Ishikawa (cell line): Measurements from ENCODE around the gene TXNDC5.

Source experiments
- CEBPB ChIP-seq: IDR thresholded peaks from 2 replicates; pipeline ENCODE4 v1.6.1; 2012
- CREB1 ChIP-seq: IDR thresholded peaks from 2 replicates; pipeline ENCODE4 v1.6.1; 2012; ENCODE audit warnings: low read depth
- EGR1 ChIP-seq: IDR thresholded peaks from 2 replicates; pipeline ENCODE4 v1.6.1; 2012
- EP300 ChIP-seq: IDR thresholded peaks from 2 replicates; pipeline ENCODE4 v1.6.1; 2012; ENCODE audit warnings: borderline replicate concordance
- FOXM1 ChIP-seq: IDR thresholded peaks from 2 replicates; pipeline ENCODE4 v1.6.1; 2012; ENCODE audit warnings: low read depth, borderline replicate concordance
- MAX ChIP-seq: IDR thresholded peaks from 2 replicates; pipeline ENCODE4 v1.6.1; 2012
- NFIC ChIP-seq: IDR thresholded peaks from 2 replicates; pipeline ENCODE4 v1.6.1; 2012
- RAD21 ChIP-seq: IDR thresholded peaks from 2 replicates; pipeline ENCODE4 v1.6.1; 2012; ENCODE audit warnings: low read depth
- REST ChIP-seq: IDR thresholded peaks from 2 replicates; pipeline ENCODE4 v1.6.1; 2012; ENCODE audit warnings: low read depth, mild to moderate bottlenecking
- TAF1 ChIP-seq: IDR thresholded peaks from 2 replicates; pipeline ENCODE4 v1.6.1; 2012; ENCODE audit warnings: low read depth, mild to moderate bottlenecking
- TCF12 ChIP-seq: IDR thresholded peaks from 2 replicates; pipeline ENCODE4 v1.6.1; 2012; ENCODE audit warnings: low read depth
- TEAD4 ChIP-seq: IDR thresholded peaks from 2 replicates; pipeline ENCODE4 v1.6.1; 2012
- YY1 ChIP-seq: IDR thresholded peaks from 2 replicates; pipeline ENCODE4 v1.6.1; 2012; ENCODE audit warnings: low read depth
- ZBTB7A ChIP-seq: IDR thresholded peaks from 2 replicates; pipeline ENCODE4 v1.6.1; 2012; ENCODE audit warnings: low read depth

Gene TXNDC5

GRCh38 chr6:7859591-7859990 is 51.0 kb downstream of the TXNDC5 start:
- TF ChIP-seq CEBPB (no peak), YY1 (no peak), ZBTB7A (no peak), EGR1 (no peak), TCF12 (no peak), EP300 (no peak), REST (no peak), FOXM1 (no peak), NFIC (no peak)

GRCh38 chr6:7851780-7852179 is 58.8 kb downstream of the TXNDC5 start:
- no peak for TF ChIP-seq MAX
- TF ChIP-seq TEAD4 = no peak
- no peak for TF ChIP-seq EGR1
- no peak for TF ChIP-seq RAD21
- no peak for TF ChIP-seq REST
- TF ChIP-seq TAF1 = no peak
- no peak for TF ChIP-seq TCF12
- TF ChIP-seq CEBPB = no peak
- TF ChIP-seq ZBTB7A = no peak
- no peak for TF ChIP-seq YY1
- no peak for TF ChIP-seq CREB1
- no peak for TF ChIP-seq NFIC
- TF ChIP-seq EP300 = no peak

- TF ChIP-seq CEBPB (no peak), EP300 (no peak), MAX (no peak), TEAD4 (no peak), TAF1 (no peak), RAD21 (no peak), FOXM1 (no peak)
Measured at GRCh38 chr6:7848229-7848628, 62.4 kb downstream of the TXNDC5 start.

GRCh38 chr6:7846966-7847818 is 63.4 kb downstream of the TXNDC5 start:
- TF ChIP-seq NFIC (no peak), EGR1 (no peak), TAF1 (no peak)

DNA sequence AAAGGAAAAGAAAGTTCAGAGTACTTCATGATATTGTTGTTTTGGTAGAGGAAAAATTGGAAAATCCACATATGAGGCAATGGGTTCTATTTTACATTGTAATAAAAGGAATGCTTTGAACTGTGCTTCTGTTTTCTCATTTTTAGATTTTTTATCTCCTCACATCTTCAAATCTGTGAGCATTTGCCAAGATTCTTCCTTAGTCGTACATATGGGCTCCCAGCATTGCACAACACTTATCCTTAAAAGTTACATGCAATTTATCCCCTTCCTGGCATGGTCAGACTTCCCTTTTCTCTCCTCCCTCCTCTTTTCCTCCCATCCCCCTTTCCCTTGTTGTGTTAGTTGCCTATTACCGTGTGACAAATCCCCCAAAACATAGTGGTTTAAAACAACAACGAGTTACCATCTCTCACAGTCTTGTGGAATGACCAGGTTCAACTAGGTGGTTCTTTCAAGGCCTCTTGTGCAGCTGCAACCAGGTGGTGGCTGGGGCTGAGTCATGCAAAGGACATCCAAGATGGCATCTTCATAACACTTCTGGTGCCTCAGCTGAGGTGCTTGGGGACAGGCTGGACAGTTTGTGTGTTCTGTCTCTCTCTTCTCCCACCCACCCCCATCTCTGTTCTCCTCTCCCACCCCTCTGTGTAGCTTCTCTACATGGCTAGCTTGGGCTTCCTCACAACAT is 68.7 kb downstream of the TXNDC5 start:
- no peak for TF ChIP-seq ZBTB7A
- TF ChIP-seq YY1 = no peak
- no peak for TF ChIP-seq TEAD4
- no peak for TF ChIP-seq REST
- no peak for TF ChIP-seq TAF1
